ENCODE measurements around the gene PLA2G2D.

GRCh38 chr1:20126806-20127440 is 7.6 kb upstream of the PLA2G2D start:
- no peak for TF ChIP-seq CTCF (IDR thresholded peaks at IDR 0.05)
- TF ChIP-seq EZH2 (IDR thresholded peaks at IDR 0.05), result no peak
